NB4 (cell line): ENCODE data around the gene BIVM.

Experiments
- CTCF ChIP-seq: IDR thresholded peaks from one replicate; pipeline ENCODE4 v1.5.1; 2012; ENCODE audit warnings: low read depth, low read length
- MYC ChIP-seq: IDR thresholded peaks from 2 replicates; pipeline ENCODE4 v1.6.1; 2011; ENCODE audit warnings: low read depth, low read length
- POLR2A ChIP-seq: IDR thresholded peaks from 2 replicates; pipeline ENCODE4 v1.6.1; 2011; ENCODE audit warnings: mild to moderate bottlenecking; ENCODE audit not compliant: insufficient read length; ENCODE audit errors: extremely low read depth
- TF ChIP-seq, protein P1 (sequence below): IDR thresholded peaks from 2 replicates; pipeline ENCODE4 v1.6.1; 2011; ENCODE audit warnings: low read depth, low read length

DNA sequence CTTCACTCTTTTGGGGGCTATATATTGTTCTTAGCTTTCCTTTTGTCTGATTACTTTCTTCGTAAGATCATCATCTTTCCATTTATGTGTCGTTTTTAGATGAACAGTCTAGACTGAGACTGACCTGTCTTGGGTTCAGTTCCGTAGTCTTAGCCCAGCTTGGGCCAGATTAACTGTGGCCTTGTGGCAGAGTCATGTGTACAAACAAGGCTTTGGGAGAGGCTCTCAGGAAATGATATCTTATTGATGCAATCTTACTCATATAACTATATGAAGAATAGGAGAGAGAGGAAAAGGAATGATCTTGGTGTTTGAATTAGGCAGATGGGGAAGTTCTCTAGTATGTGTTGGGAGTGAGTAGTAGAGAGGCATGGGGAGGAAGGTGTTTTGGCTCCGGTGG, 40.1 kb downstream of the BIVM start:
- no peak for TF ChIP-seq CTCF
- TF ChIP-seq, protein P1, sequence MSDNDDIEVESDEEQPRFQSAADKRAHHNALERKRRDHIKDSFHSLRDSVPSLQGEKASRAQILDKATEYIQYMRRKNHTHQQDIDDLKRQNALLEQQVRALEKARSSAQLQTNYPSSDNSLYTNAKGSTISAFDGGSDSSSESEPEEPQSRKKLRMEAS: no peak
- no peak for TF ChIP-seq POLR2A
- no peak for TF ChIP-seq MYC
